Keratinocyte (primary cell): Measurements from ENCODE around the gene DISP2.

ENCODE experiments used
- EZH2 ChIP-seq: IDR thresholded peaks from one replicate; pipeline ENCODE4 v1.6.1; 2012; ENCODE audit warnings: inconsistent platforms, mild to moderate bottlenecking, low read length, moderate library complexity
- TF ChIP-seq, protein P1 (sequence below), 3 experiments: IDR thresholded peaks in 1 of 3; conservative IDR thresholded peaks in 1 of 3; optimal IDR thresholded peaks in 1 of 3; 2 replicates in 2 of 3; 3 replicates in 1 of 3; pipeline versions ENCODE3 to v1.5.1; 2011; ENCODE audit warnings: low read length in 3 of 3, mild to moderate bottlenecking in 3 of 3, moderate library complexity in 2 of 3, control low read depth in 1 of 3, inconsistent platforms in 1 of 3; ENCODE audit not compliant: insufficient read depth in 2 of 3; ENCODE audit errors: extremely low read depth in 1 of 3

GRCh38 chr15:40413036-40413435 is 55.0 kb downstream of the DISP2 start:
- TF ChIP-seq, protein P1, sequence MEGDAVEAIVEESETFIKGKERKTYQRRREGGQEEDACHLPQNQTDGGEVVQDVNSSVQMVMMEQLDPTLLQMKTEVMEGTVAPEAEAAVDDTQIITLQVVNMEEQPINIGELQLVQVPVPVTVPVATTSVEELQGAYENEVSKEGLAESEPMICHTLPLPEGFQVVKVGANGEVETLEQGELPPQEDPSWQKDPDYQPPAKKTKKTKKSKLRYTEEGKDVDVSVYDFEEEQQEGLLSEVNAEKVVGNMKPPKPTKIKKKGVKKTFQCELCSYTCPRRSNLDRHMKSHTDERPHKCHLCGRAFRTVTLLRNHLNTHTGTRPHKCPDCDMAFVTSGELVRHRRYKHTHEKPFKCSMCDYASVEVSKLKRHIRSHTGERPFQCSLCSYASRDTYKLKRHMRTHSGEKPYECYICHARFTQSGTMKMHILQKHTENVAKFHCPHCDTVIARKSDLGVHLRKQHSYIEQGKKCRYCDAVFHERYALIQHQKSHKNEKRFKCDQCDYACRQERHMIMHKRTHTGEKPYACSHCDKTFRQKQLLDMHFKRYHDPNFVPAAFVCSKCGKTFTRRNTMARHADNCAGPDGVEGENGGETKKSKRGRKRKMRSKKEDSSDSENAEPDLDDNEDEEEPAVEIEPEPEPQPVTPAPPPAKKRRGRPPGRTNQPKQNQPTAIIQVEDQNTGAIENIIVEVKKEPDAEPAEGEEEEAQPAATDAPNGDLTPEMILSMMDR (optimal IDR thresholded peaks at IDR 0.05 in 1 of 3, IDR thresholded peaks at IDR 0.05 in 1 of 3, conservative IDR thresholded peaks at IDR 0.05 in 1 of 3; ENCODE audit: extremely low read depth in 1 of 3, insufficient read depth in 2 of 3, low read length in 3 of 3): no peak
- no peak for TF ChIP-seq EZH2
